GM12872 (cell line): ENCODE results near the gene DHDDS.
A peak's percentile ranks its signal among the peaks of the same experiment; 100 is the strongest.

Experiments used
- TF ChIP-seq, protein P1 (sequence below): IDR thresholded peaks from 3 replicates; pipeline ENCODE4 v1.5.1; 2011; ENCODE audit warnings: low read depth, mild to moderate bottlenecking, low read length, moderate library complexity; ENCODE audit not compliant: insufficient read depth

DHDDS gene, protein sequence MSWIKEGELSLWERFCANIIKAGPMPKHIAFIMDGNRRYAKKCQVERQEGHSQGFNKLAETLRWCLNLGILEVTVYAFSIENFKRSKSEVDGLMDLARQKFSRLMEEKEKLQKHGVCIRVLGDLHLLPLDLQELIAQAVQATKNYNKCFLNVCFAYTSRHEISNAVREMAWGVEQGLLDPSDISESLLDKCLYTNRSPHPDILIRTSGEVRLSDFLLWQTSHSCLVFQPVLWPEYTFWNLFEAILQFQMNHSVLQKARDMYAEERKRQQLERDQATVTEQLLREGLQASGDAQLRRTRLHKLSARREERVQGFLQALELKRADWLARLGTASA

DNA sequence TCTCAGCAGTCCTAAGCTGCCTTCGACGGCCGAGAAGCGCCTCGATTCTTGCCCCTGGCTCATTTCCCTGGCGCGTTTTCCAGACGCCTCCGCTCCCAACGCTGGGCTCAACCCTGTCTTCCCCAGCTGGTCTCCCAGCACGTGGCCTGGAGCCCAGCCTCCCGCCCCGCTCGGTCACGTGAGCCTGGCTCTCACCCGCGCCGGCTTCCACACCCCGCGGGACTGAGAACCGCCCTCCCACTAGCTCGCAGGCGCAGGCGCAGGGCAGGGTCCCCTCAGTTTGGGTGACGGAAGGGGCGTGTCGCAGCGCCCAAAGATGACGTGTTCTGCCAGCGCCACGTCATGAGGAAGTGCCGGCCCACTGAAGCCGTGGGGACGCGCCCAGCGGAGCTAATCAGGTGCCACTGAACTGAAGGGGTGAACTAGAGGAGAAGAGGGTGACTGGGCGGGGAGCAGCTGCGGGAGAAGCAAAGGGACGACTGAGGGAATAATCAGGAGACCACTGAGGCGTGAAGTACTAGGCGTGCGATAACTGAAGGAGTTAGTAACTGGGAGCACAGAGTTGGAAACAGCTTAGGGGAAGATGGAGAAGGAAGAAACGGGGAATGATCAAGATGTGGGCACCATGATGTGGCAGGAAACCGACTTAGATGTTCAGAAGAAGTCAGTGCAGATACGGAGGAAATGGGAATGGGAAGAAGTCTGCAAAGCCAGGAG lies at the start of gene DHDDS:
Gene DHDDS (plus strand): TSS at position 343 of the 717 bp plus-strand sequence. CDS start 625 bp downstream, outside the sequence.
- TF ChIP-seq, protein P1, sequence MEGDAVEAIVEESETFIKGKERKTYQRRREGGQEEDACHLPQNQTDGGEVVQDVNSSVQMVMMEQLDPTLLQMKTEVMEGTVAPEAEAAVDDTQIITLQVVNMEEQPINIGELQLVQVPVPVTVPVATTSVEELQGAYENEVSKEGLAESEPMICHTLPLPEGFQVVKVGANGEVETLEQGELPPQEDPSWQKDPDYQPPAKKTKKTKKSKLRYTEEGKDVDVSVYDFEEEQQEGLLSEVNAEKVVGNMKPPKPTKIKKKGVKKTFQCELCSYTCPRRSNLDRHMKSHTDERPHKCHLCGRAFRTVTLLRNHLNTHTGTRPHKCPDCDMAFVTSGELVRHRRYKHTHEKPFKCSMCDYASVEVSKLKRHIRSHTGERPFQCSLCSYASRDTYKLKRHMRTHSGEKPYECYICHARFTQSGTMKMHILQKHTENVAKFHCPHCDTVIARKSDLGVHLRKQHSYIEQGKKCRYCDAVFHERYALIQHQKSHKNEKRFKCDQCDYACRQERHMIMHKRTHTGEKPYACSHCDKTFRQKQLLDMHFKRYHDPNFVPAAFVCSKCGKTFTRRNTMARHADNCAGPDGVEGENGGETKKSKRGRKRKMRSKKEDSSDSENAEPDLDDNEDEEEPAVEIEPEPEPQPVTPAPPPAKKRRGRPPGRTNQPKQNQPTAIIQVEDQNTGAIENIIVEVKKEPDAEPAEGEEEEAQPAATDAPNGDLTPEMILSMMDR, result no peak

- TF ChIP-seq, protein P1, result no peak
These were observed 48.0 kb upstream of the DHDDS start for GRCh38 chr1:26384076-26384475.

DNA sequence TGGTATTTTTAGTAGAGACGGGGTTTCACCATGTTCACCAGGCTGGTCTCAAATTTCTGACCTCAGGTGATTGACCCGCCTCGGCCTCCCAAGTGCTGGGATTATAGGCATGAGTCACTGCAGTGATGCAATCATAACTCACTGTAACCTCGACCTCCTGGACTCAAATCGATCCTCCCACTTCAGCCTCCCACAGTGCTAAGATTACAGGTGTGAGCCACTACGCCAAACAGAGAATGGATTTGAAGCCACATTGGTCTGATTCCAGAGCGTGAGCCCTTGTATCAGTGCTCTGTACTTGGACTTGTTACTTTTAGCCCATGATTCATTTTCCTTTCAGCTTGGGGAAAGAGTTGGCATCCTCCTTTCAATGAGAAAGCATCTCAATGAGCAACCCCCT lies 44.7 kb upstream of the DHDDS start:
- TF ChIP-seq, protein P1, result no peak

- TF ChIP-seq, protein P1, result no peak
These were observed 43.2 kb upstream of the DHDDS start for GRCh38 chr1:26388791-26389445.

DNA sequence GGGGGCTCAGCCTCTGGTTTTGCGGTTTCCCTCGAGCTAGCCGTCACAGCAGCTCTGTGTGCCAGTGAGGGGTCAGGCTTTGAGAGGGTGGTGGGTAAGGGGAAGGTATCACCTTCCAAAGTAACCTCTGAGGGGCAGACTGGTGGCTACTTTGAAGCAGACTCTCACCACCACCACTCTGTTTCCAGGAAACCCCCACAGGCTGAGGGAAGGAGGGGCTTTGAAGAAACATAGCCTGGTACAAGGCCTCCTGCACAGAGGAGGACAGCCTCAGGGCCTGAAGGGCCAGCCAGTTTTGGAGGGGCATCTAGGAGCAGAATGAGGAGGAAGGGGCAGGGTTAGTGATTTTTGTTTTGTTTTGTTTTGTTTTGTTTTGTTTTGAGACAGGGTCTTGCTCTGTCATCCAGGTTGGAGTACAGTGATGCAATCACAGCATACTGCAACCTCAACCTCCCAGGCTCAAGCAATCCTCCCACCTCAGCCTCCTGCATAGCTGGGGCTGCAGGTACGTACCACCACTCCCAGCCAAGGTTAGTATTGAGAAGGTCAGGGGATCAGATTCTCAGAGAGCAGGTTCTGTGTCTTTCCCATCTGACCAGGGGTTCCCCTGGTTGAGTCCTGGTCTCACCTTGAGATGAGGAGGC lies 42.4 kb upstream of the DHDDS start:
- TF ChIP-seq, protein P1, result no peak

DNA sequence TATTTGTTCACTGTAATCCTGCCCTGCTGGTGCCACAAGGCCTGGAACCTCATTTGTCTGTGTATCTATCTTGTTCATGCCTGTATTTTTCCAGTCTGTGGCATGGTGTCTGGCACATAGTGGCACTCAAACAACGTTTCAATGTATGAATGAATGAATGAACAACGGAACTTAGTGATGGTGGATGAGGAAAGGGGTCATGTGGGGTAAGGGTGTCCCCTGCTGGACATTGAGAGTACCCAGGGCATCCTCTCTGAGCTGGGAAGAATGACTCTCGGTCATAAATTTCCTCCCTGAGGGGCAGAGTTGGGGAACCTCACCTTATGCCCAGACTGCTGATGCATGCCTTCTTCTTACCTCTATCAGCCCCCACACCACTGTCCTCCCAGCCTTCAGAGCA lies 40.7 kb upstream of the DHDDS start:
- TF ChIP-seq, protein P1, result peak; percentile 69

DNA sequence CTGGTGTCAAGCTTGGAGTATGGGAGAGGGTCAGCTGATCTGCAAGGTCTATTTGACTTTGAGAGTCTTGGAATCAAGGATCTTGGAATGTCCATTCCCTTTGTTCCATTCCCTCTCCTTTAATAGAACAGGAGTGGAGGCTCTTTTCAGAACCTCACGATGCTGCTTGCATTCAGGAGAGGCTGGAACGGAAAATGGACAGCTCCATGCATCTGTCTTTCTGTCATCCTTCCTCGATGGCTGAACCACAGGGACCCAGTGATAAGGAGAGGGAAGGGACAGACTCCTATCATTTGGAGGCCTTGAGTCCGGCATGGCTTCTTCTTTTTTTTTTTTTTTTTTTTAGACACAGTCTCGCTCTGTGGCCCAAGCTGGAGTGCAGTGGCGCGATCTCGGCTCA lies 36.4 kb upstream of the DHDDS start:
- TF ChIP-seq, protein P1, result no peak
